Esophagus squamous epithelium (tissue), 5 donors: Measurements from ENCODE around the gene SLC18A3. TPM values are rescaled to one million over a fixed set of nuclear protein-coding genes. Genes with fewer than 3 reads are reported as not detected.

Source experiments
- DNase-seq: peaks from one replicate; lab custom pipeline; 2025; lab: John Stamatoyannopoulos, UW
- H3K27ac ChIP-seq, 4 donors: fragments of 200-600 bp; sonication (generic); one replicate each; pipeline ENCODE4 v1.5.1; 2016 to 2019; ENCODE audit warnings: mild to moderate bottlenecking in 1 of 4
- H3K27me3 ChIP-seq, 4 donors: fragments of 200-600 bp; sonication (generic); 1 replicate in 3 of 4; 2 replicates in 1 of 4; pipeline versions ENCODE4 v1.5.1 to v1.6.0; 2017 to 2021; ENCODE audit warnings: antibody characterized with exemption in 1 of 4
- H3K36me3 ChIP-seq, 3 donors: fragments of 200-600 bp; sonication (generic); one replicate each; pipeline ENCODE4 v1.5.1; 2016 to 2019
- H3K4me1 ChIP-seq, 3 donors: fragments of 200-600 bp; sonication (generic); one replicate each; pipeline ENCODE4 v1.5.1; 2017 to 2019
- H3K4me3 ChIP-seq, 4 donors: fragments of 200-600 bp; sonication (generic); 1 replicate in 3 of 4; 2 replicates in 1 of 4; pipeline ENCODE4 v1.5.1; 2016 to 2019; ENCODE audit warnings: mild to moderate bottlenecking in 2 of 4, moderate library complexity in 1 of 4
- H3K9me3 ChIP-seq, 3 donors: fragments of 200-600 bp; sonication (generic); one replicate each; pipeline ENCODE4 v1.5.1; 2016 to 2019
- CTCF ChIP-seq, 6 experiments: fragments of 450-650 bp in 4 of 6; fragments of 200-600 bp in 2 of 6; sonication (generic) in 2 of 6; IDR thresholded peaks; one replicate each; pipeline ENCODE4 v1.5.1; 2016 to 2019; ENCODE audit warnings: antibody characterized with exemption in 6 of 6, mild to moderate bottlenecking in 4 of 6, moderate library complexity in 4 of 6
- POLR2A ChIP-seq, 4 donors: fragments of 450-650 bp; IDR thresholded peaks; one replicate each; pipeline ENCODE4 v1.6.1; 2017; ENCODE audit warnings: antibody characterized with exemption in 4 of 4, mild to moderate bottlenecking in 4 of 4, moderate library complexity in 3 of 4
- WGBS, 2 donors: methylation state at CpG; one replicate each; pipeline ENCODE4 v1.1.5; 2018; 5-methylcytosine and 5-hydroxymethylcytosine counted together
- intact Hi-C: fragments of 100-400 bp; cut with DNase I; formaldehyde crosslinking; loops from one replicate; pipeline ENCODE4 v1.15.0; 2022
- total RNA-seq, 4 donors: library from RNA; depleted of rRNA; stranded (reverse); fragments of >200 nt; gene quantifications; one replicate each; pipeline ENCODE4 v1.1.0, GENCODE V29; 2016
- donor health status: DM: yes; HTN: yes; CAD: no.

SLC18A3 gene
- total RNA-seq, 4 donors from 2014 or later: not detected

DNA sequence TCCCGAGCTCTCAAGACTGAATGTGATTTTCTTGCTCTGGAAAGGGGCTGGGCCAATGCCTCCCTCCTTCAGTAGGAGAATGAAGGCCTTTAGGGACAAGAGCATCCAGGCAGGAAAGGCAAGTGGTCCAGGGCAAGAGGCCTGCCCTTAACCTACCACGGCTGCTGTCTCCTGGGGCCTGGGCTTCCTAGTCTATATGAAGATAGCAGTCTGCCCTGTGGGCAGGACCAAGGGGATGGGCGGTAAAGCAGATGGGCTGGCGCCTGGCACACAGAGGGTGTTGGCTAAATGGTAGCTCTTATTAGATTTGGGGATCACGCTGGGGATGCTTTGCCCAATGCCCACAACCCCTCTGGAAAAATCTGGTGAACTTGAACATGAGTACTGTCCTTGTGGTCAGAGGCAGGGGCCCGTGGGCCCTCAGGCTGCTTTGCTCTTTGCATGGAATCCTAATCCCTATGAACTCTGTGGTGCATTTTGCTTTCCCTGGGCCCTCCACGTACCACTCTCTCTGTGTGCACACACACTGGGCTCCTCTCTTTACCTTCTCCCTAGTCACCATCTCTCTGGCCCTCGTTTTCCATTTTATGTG is 24.1 kb downstream of the SLC18A3 start:
- Histone ChIP-seq H3K36me3 (no peaks in the 10 kb centered on the region), H3K27ac (no peak overlapping the region), H3K9me3 (no peaks in the 10 kb centered on the region), H3K4me1 (no peaks in the 10 kb centered on the region), H3K4me3 (no peak overlapping the region), H3K27me3 (peaks cover 0 to 22% (median 0%) of the 10 kb centered on the region in 4 donors)
- TF ChIP-seq CTCF (IDR thresholded peaks at IDR 0.05): no peak
- intact Hi-C loops: no loop called here
- DNase-seq: no peak
- 67 to 68% methylated on average over 6 to 8 of the region's 8 CpGs for WGBS, 2 donors

- intact Hi-C loops: no loop called here
- no peak overlapping the region for H3K27ac ChIP-seq
- no peak overlapping the region for H3K4me3 ChIP-seq
- no peak for TF ChIP-seq CTCF (IDR thresholded peaks at IDR 0.05)
- TF ChIP-seq POLR2A (IDR thresholded peaks at IDR 0.05): no peak
- 78% methylated on average over 1 of the region's 3 CpGs; no CpG with 5 or more reads in 1 of the 2 donors for WGBS, 2 donors
- DNase-seq: no peak
- H3K9me3 ChIP-seq: no peaks in the 10 kb centered on the region
- H3K4me1 ChIP-seq: no peaks in the 10 kb centered on the region
- no peaks in the 10 kb centered on the region for H3K36me3 ChIP-seq
- H3K27me3 ChIP-seq: peaks cover 0 to 54% (median 0%) of the 10 kb centered on the region in 4 donors
These were observed 32.2 kb downstream of the SLC18A3 start for GRCh38 chr10:49642311-49642710.

- Histone ChIP-seq H3K36me3 (no peaks in the 10 kb centered on the region), H3K27me3 (peaks cover 0 to 59% (median 0%) of the 10 kb centered on the region in 4 donors), H3K27ac (no peak overlapping the region), H3K9me3 (no peaks in the 10 kb centered on the region), H3K4me1 (no peaks in the 10 kb centered on the region), H3K4me3 (no peak overlapping the region)
- 72 to 81% methylated on average over 3 to 5 of the region's 5 CpGs for WGBS, 2 donors
- no peak for DNase-seq
- intact Hi-C loops: no loop called here
- no peak for TF ChIP-seq POLR2A (IDR thresholded peaks at IDR 0.05)
- no peak for TF ChIP-seq CTCF (IDR thresholded peaks at IDR 0.05)
These were observed 33.3 kb downstream of the SLC18A3 start for GRCh38 chr10:49643241-49644034.

- WGBS, 2 donors: 60 to 66% methylated on average over 5 to 6 of the region's 7 CpGs
- H3K27me3 ChIP-seq: peaks cover 0 to 61% (median 0%) of the 10 kb centered on the region in 4 donors
These were observed 34.0 kb downstream of the SLC18A3 start for GRCh38 chr10:49644035-49644646.

More at GRCh38 chr10:49644035-49644646, 34.0 kb downstream of the SLC18A3 start:
- Histone ChIP-seq H3K27ac (no peak overlapping the region), H3K4me3 (no peak overlapping the region), H3K9me3 (no peaks in the 10 kb centered on the region), H3K36me3 (no peaks in the 10 kb centered on the region), H3K4me1 (no peaks in the 10 kb centered on the region)
- intact Hi-C loops: no loop called here
- TF ChIP-seq POLR2A (IDR thresholded peaks at IDR 0.05): no peak
- TF ChIP-seq CTCF (IDR thresholded peaks at IDR 0.05): no peak
- DNase-seq: no peak
